ENCODE results near the gene NPAS3.

Gene NPAS3

GRCh38 chr14:33675415-33676130 lies 736.9 kb downstream of the NPAS3 start:
- Mint-ChIP-seq H3K27ac (no peak overlapping the region), H3K27me3 (peaks cover 0 to 7% of the 10 kb centered on the region in 2 donors), H3K4me1 (no peaks in the 10 kb centered on the region), H3K4me3 (no peak overlapping the region), H3K9me3 (no peaks in the 10 kb centered on the region), H3K36me3 (no peaks in the 10 kb centered on the region)
- ATAC-seq (replicated peaks) = no peak
- no peak for DNase-seq

- H3K4me1 Mint-ChIP-seq = no peaks in the 10 kb centered on the region
- H3K36me3 Mint-ChIP-seq = no peaks in the 10 kb centered on the region
- H3K4me3 Mint-ChIP-seq = no peak overlapping the region
- no peak overlapping the region for H3K27ac Mint-ChIP-seq
- no peak for DNase-seq
- no peaks in the 10 kb centered on the region for H3K9me3 Mint-ChIP-seq
- peak in 1 of 2 donors; percentile 39 for ATAC-seq (replicated peaks)
- peaks cover 0 to 7% of the 10 kb centered on the region in 2 donors for H3K27me3 Mint-ChIP-seq
Observed at GRCh38 chr14:33676135-33676566, 737.5 kb downstream of the NPAS3 start.

- Mint-ChIP-seq H3K27me3 (peaks cover 0 to 7% of the 10 kb centered on the region in 2 donors), H3K4me3 (no peak overlapping the region), H3K36me3 (no peaks in the 10 kb centered on the region), H3K9me3 (no peaks in the 10 kb centered on the region), H3K4me1 (no peaks in the 10 kb centered on the region), H3K27ac (no peak overlapping the region)
- no peak for ATAC-seq (replicated peaks)
- DNase-seq = no peak
Observed at GRCh38 chr14:33676891-33677290, 738.2 kb downstream of the NPAS3 start.

GRCh38 chr14:33678005-33678404 lies 739.3 kb downstream of the NPAS3 start:
- Mint-ChIP-seq H3K27ac (no peak overlapping the region), H3K4me3 (no peak overlapping the region), H3K27me3 (peaks cover 0 to 2% of the 10 kb centered on the region in 2 donors), H3K4me1 (no peaks in the 10 kb centered on the region), H3K36me3 (no peaks in the 10 kb centered on the region), H3K9me3 (no peaks in the 10 kb centered on the region)
- no peak for ATAC-seq (replicated peaks)
- DNase-seq = no peak

- H3K4me3 Mint-ChIP-seq = no peak overlapping the region
- H3K27me3 Mint-ChIP-seq = no peaks in the 10 kb centered on the region
- ATAC-seq (replicated peaks) (no peak), DNase-seq (no peak)
- H3K4me1 Mint-ChIP-seq = no peaks in the 10 kb centered on the region
- no peaks in the 10 kb centered on the region for H3K36me3 Mint-ChIP-seq
- no peak overlapping the region for H3K27ac Mint-ChIP-seq
- no peaks in the 10 kb centered on the region for H3K9me3 Mint-ChIP-seq
Observed at GRCh38 chr14:33679025-33679424, 740.3 kb downstream of the NPAS3 start.

GRCh38 chr14:33679461-33680225 lies 741.0 kb downstream of the NPAS3 start:
- no peaks in the 10 kb centered on the region for H3K4me1 Mint-ChIP-seq
- H3K9me3 Mint-ChIP-seq = no peaks in the 10 kb centered on the region
- H3K27ac Mint-ChIP-seq = no peak overlapping the region
- H3K4me3 Mint-ChIP-seq = no peak overlapping the region
- H3K36me3 Mint-ChIP-seq = no peaks in the 10 kb centered on the region
- ATAC-seq (replicated peaks) (no peak), DNase-seq (no peak)
- no peaks in the 10 kb centered on the region for H3K27me3 Mint-ChIP-seq

GRCh38 chr14:33680873-33681272 lies 742.2 kb downstream of the NPAS3 start:
- Mint-ChIP-seq H3K4me1 (no peaks in the 10 kb centered on the region), H3K4me3 (no peak overlapping the region), H3K27ac (no peak overlapping the region), H3K27me3 (no peaks in the 10 kb centered on the region), H3K36me3 (no peaks in the 10 kb centered on the region), H3K9me3 (no peaks in the 10 kb centered on the region)
- no peak for ATAC-seq (replicated peaks)
- no peak for DNase-seq

GRCh38 chr14:33682760-33683159 lies 744.1 kb downstream of the NPAS3 start:
- Mint-ChIP-seq H3K27me3 (no peaks in the 10 kb centered on the region), H3K9me3 (no peaks in the 10 kb centered on the region), H3K36me3 (no peaks in the 10 kb centered on the region), H3K4me3 (no peak overlapping the region), H3K27ac (no peak overlapping the region), H3K4me1 (no peaks in the 10 kb centered on the region)
- DNase-seq = no peak
- ATAC-seq (replicated peaks) = no peak

- no peaks in the 10 kb centered on the region for H3K27me3 Mint-ChIP-seq
- no peaks in the 10 kb centered on the region for H3K4me1 Mint-ChIP-seq
- DNase-seq (no peak), ATAC-seq (replicated peaks) (no peak)
- H3K9me3 Mint-ChIP-seq = no peaks in the 10 kb centered on the region
- H3K4me3 Mint-ChIP-seq = no peak overlapping the region
- H3K36me3 Mint-ChIP-seq = no peaks in the 10 kb centered on the region
- H3K27ac Mint-ChIP-seq = no peak overlapping the region
Observed at GRCh38 chr14:33685026-33685425, 746.3 kb downstream of the NPAS3 start.

GRCh38 chr14:33685698-33686097 lies 747.0 kb downstream of the NPAS3 start:
- ATAC-seq (replicated peaks) (no peak), DNase-seq (no peak)
- H3K36me3 Mint-ChIP-seq = no peaks in the 10 kb centered on the region
- H3K27ac Mint-ChIP-seq = no peak overlapping the region
- H3K27me3 Mint-ChIP-seq = no peaks in the 10 kb centered on the region
- no peak overlapping the region for H3K4me3 Mint-ChIP-seq
- H3K9me3 Mint-ChIP-seq = no peaks in the 10 kb centered on the region
- no peaks in the 10 kb centered on the region for H3K4me1 Mint-ChIP-seq

- no peak overlapping the region for H3K27ac Mint-ChIP-seq
- no peak for DNase-seq
- ATAC-seq (replicated peaks) = no peak
- H3K36me3 Mint-ChIP-seq = no peaks in the 10 kb centered on the region
- H3K4me3 Mint-ChIP-seq = no peak overlapping the region
- no peaks in the 10 kb centered on the region for H3K9me3 Mint-ChIP-seq
- H3K27me3 Mint-ChIP-seq = no peaks in the 10 kb centered on the region
- H3K4me1 Mint-ChIP-seq = no peaks in the 10 kb centered on the region
Observed at GRCh38 chr14:33686218-33686617, 747.5 kb downstream of the NPAS3 start.

GRCh38 chr14:33686856-33687255 lies 748.2 kb downstream of the NPAS3 start:
- H3K9me3 Mint-ChIP-seq = no peaks in the 10 kb centered on the region
- no peak overlapping the region for H3K27ac Mint-ChIP-seq
- no peaks in the 10 kb centered on the region for H3K4me1 Mint-ChIP-seq
- no peak overlapping the region for H3K4me3 Mint-ChIP-seq
- no peaks in the 10 kb centered on the region for H3K27me3 Mint-ChIP-seq
- ATAC-seq (replicated peaks) = no peak
- H3K36me3 Mint-ChIP-seq = no peaks in the 10 kb centered on the region
- no peak for DNase-seq

- ATAC-seq (replicated peaks) = no peak
- Mint-ChIP-seq H3K27ac (no peak overlapping the region), H3K36me3 (no peaks in the 10 kb centered on the region)
Observed at GRCh38 chr14:33689680-33690079, 751.0 kb downstream of the NPAS3 start.

GRCh38 chr14:33691907-33692306 lies 753.2 kb downstream of the NPAS3 start:
- Mint-ChIP-seq H3K9me3 (no peaks in the 10 kb centered on the region), H3K36me3 (no peaks in the 10 kb centered on the region), H3K27ac (no peak overlapping the region), H3K4me3 (no peak overlapping the region), H3K4me1 (no peaks in the 10 kb centered on the region), H3K27me3 (no peaks in the 10 kb centered on the region)
- DNase-seq (no peak), ATAC-seq (replicated peaks) (no peak)

More at GRCh38 chr14:33689680-33690079, 751.0 kb downstream of the NPAS3 start:
- H3K27me3 Mint-ChIP-seq = no peaks in the 10 kb centered on the region
- no peak overlapping the region for H3K4me3 Mint-ChIP-seq
- no peaks in the 10 kb centered on the region for H3K9me3 Mint-ChIP-seq
- no peaks in the 10 kb centered on the region for H3K4me1 Mint-ChIP-seq
- no peak for DNase-seq

- H3K27ac Mint-ChIP-seq = no peak overlapping the region
- H3K4me3 Mint-ChIP-seq = no peak overlapping the region
- no peaks in the 10 kb centered on the region for H3K27me3 Mint-ChIP-seq
- DNase-seq (no peak), ATAC-seq (replicated peaks) (no peak)
- no peaks in the 10 kb centered on the region for H3K4me1 Mint-ChIP-seq
- no peaks in the 10 kb centered on the region for H3K36me3 Mint-ChIP-seq
- no peaks in the 10 kb centered on the region for H3K9me3 Mint-ChIP-seq
Observed at GRCh38 chr14:33692762-33693161, 754.1 kb downstream of the NPAS3 start.
